HG03159 (cell line): Measurements from ENCODE around the gene CRABP1.

Experiments used
- ATAC-seq: cut with Tn5 transposase; IDR thresholded peaks from one replicate; pipeline ENCODE4 v1.9.1; 2021; ENCODE audit warnings: mild to moderate bottlenecking, moderate library complexity; ENCODE audit not compliant: unreplicated experiment

The CRABP1 gene

DNA sequence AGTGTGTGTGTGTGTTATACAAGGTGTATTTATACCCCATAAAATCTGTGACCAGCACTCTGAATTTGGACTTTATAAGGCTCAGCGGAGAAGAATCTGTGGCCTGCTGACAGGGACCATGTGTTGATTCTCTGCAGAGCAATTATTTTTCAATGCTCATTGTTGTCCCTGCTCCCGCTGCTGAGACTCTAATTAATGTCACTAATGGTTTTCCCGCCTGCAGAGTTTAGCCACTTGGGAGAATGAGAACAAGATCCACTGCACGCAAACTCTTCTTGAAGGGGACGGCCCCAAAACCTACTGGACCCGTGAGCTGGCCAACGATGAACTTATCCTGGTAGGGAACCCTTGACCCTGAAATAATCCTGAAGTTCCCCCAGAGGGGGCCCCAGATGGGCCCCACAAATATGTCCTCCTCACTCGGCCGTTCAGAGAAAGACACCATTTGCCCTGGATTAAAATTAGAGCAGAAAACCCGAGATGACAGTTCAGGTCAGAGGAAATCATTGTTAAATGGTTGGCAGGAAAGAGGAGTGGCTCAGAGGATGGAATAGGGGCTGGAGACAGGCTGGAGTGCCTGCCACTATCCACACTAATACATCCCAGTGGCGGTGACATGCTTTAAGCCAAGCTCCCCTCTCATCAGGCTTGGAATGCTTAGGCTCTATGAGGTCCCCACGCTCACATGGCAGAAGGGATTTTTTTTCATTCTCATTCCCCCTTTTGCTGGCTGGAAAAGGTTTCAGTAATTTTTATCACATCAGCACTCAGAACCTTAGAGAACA is 3.3 kb downstream of the CRABP1 start:
- ATAC-seq, result no peak

DNA sequence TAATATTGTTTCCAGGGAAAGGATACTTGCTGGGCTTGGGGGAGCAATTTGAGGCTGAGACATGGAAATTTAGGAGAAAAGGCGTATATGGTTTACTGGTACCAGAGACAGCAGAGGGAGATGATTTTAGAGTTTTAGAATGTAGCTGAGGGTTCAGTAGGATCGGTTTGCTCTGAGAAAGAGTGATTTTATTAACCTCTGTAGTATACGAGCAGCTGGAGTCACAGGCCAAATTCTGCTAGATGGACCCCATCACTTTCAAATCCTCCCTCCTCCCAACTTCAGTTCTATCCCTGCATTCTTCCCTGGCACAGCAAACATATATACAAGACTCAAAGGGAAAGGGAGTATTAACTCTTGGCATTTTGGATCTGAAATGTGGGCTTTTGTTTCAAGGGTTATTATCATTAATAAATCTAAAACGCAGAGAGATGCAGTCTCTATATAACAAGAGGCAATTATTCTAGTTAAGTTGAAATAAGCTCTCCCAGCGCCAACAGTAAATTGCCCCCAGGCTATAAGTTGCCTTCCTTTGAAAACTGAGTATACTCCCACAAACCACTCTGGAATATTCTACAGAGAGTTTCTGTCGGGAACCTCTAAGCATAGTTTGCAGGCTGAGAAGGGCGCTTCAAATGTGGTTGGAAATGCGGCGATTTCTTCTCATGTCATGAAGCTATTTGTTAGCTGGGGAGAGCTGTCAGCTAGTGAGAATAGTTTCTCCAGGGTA is 5.4 kb downstream of the CRABP1 start:
- ATAC-seq, result no peak

DNA sequence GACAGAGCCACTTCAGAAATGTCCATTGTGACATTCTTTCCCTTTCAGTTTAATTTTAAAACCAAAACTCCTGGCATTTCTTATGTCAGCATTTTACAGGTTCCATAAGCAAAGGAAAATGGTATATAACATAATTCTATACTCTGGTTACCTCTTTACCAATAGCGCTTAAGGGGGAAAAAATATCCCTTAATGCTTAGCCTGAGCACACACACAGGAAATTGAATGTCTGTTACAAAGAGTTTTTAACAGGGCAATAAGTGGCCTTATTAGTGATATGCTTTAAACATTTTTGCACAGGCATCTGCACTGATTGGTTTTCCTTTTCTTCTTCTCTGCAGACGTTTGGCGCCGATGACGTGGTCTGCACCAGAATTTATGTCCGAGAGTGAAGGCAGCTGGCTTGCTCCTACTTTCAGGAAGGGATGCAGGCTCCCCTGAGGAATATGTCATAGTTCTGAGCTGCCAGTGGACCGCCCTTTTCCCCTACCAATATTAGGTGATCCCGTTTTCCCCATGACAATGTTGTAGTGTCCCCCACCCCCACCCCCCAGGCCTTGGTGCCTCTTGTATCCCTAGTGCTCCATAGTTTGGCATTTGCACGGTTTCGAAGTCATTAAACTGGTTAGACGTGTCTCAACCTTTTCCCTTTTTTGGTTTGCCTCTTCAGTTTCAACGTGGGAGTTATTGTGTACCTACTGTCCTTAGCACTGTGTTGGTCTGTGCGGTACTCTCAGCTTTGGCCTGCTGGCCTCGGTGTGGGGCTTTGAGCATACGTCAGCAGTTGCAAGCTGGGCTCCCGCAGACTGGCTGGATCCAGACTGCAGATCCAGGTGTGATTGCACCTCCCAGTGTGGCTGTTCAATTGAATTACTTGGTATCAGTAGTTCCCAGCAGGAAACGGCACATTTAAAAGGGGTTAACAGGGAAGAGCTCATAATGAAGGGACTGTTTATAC is 7.7 kb downstream of the CRABP1 start:
- no peak for ATAC-seq

DNA sequence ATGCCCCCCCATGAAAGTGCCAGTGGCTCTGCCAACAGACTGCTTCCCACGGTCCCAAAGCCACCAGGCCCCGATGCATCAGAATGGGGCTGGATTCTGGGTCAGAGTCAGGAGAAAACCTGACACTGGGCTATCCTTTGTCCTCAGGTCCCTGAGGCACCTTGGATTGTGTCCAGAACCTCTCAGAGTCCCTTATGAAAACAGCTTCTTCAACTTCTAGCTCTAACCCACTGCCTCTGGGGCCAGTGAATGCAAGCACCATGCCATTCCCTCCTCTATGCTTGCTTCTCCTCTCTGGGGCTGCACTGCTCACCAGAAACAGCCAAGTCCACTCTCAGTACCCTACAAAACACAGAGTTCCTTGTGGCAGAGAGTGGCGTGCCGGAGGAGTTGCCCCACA is 9.9 kb downstream of the CRABP1 start:
- no peak for ATAC-seq

DNA sequence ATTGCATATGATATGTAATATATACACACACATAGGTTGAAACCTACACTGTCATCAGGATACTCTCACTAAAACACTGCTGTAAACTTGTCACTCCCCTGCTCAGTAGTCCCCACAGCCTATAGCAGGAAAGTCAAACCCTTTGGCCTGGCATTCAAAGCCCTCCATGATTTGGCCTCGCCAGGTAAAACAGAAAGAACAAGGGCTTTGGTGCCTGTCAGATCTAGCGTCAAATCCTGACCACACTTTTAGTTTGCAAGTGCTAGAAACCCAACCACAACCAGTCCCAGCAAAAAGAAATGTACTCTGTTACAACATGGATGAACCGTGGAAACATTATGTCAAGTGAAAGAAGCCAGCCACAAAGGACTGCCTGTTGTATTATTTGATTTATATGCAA is 11.4 kb downstream of the CRABP1 start:
- ATAC-seq, result no peak

DNA sequence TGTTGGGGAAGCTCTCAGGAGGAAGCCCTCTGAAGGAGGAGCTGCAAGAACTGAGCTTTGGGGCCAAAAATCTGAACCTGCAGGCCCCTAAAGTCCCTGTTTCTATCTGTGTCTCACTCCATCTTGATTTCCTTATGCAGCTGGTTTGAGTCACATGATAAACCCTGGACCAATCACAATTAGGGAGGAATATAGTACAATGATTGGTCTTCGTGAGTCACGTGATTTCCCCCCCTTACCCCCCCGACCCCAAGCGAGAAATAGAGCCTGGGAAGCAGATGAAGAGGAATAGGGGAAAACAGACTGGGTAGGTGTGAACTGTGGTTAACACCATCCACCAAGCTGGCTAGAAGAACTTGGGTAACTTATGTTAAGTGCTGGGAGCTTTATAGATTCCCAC is 12.9 kb downstream of the CRABP1 start:
- no peak for ATAC-seq

DNA sequence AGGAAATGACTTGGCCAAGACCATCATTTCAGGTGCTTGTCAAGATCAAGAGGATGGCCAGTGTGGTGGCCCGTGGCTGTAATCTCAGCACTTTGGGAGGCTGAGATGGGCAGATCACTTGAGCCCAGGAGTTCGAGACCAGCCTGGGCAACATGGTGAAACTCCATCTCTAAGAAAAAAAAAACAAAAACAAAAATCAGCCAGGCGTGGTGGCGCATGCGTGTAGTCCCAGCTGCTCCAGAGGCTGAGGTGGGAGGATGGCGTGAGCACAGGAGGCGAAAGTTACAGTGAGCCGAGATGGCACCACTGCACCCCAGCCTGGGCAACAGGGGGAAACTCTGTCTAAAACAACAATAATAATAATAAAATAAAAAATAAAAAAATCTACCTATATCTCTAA is 15.0 kb downstream of the CRABP1 start:
- ATAC-seq, result no peak

DNA sequence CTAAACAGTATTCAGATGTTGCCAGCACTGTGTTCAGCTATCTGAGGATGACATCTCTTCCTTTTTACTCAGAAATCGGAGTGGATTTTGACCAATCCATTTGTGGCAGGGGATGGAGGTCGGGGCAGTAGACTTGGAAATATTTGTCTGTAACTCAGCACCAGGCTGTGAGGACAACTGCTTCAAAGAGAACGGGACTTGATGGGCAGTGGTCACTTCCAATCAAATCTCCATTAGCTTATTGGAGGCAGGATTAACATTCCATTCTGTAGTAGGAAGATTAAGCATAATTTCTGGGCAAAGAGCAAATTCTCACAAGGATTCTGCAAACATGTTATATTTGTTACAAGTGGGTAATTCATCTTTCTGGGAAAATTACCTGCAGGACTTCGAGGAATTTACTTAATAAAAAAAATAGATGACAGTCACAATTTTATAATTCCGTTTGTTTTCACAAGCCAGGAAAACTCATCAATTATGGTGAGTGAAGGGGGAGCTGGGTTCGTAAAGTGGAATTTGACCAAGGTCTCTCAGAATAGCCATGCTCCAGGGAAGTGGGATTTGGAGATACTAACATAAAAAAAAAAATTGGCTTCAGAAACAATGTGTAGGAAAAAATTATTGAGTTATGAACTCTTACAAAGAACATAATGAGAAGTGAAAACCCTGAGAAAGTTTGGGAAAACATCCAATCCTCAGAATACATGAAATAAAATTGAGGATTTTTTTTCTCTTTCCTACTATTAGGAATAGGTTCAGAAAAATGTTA is 18.1 kb downstream of the CRABP1 start:
- ATAC-seq, result no peak

DNA sequence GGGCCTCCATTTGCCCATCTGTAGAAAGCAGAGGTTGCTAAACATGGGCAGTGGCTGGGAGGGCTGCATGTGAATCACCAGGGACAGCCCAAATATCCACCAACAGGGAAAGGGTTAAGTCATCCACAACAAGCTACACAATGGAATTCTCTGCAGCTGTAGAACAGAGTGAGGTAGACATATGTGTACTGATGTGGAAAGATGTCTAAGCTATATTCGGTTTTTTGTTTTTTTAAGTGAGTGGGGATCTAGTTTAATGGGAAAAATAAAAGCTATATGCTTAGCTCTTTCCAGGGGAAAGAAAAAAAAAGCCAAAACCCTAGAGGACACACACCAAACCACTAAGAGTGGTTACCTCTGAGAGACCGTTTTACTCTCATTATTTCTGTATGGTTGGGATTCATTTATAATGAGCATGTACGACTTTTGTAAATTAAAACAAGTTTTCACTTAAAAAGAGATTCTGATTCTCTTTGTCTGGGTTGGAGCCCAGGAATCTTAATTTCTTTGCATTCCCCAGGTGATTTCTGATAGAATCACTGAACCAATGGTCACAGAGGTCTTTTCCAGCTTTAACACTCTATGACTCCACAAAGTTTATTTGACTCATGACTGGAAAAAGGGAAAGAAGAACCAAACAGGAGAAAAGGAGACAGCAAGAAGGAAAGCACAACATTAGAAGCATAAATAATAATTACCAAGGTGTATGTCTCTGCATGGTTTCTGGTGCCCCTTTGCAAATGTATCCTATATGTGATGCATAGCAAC is 19.1 kb downstream of the CRABP1 start:
- ATAC-seq, result no peak

DNA sequence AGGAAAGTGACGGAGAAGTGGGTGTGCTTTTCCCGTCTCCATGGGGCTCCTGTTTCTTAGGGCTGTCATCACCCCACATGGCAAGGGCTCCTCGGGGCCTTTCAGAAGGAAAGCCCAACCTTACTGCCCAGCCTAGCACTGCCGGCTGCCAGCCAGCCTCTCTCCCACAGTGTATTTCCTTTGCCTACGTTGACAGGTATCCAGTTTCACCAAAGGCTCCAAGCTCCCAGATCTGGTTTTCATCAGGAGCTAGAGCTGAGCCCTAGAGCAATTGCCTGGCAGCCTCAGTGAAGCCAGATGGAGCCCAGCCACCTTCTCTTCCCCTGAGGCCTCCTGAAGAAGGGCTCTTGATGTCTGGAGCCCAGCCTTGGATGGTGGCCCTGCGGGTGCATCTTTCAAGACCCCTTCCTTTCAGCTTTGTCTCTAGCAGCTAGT is 20.2 kb downstream of the CRABP1 start:
- ATAC-seq, result no peak

DNA sequence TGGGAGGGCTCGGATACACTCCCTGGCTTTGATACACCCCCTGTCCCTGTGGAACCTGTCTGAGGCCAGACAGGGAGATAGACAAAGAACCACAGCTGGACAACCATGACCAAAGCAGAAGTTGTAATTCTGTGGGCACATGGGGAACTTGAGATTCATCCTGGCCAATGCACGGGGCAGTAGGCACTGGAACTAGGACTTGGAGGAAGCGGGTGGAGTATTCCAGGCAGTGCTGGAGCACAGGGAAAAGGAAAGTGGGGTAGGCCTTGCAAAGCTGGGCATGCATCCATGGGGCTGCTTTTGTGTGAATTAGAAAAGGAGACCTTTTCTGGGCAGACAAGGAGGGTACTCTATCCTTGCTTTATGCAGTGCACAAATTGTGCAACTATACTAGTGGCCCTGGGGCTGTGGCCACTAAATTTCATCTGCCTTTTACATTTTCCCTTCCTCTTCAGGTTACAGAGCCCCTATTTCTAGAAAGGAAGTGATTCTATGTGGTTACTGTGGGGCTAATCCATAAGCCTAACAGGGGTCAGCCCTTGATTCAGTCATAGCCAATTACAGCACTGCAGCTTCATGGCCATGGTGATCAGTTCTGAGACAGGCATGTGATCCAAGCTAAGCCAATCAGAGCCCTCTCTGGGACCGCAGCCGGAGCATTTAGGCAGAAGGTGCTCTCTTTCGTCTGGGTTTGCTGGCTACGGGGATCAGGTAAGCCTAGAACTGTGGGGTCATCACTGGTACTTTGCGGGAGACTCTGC is 21.0 kb downstream of the CRABP1 start:
- no peak for ATAC-seq

DNA sequence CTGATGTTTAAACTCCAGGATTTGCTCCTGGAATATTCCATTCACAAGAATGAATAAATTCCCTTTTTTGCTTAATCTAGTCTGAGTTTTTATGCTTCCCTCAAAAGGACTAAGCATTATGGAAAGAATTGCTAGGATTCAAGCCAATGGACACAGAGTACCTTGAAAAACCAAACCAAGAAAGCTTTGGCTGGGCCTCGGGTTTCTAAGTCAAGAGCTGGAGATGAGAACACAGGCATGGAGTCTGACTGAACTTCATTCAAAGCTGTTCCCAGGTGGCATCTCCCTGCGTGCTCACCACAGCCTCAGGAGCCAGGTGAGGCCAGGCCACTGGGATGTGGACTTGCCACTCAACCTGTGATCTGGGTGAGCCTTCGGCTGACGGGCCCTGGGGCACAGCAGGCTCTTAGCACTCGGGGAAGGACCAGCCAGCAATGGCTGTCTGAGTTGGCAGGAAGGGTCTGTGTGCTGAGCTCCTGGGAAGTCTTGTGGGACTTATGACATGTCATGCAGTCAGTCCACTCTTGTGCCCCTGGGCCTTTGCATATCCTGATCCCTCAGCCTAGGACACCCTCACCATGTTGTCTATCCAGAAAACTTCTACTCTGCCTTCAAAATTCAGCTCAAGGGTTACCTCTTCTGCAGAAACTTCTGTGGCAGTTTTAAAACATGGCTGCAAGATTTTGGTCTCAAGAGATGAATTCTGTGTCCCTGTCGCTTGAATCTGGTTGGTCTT is 21.8 kb downstream of the CRABP1 start:
- ATAC-seq, result no peak

DNA sequence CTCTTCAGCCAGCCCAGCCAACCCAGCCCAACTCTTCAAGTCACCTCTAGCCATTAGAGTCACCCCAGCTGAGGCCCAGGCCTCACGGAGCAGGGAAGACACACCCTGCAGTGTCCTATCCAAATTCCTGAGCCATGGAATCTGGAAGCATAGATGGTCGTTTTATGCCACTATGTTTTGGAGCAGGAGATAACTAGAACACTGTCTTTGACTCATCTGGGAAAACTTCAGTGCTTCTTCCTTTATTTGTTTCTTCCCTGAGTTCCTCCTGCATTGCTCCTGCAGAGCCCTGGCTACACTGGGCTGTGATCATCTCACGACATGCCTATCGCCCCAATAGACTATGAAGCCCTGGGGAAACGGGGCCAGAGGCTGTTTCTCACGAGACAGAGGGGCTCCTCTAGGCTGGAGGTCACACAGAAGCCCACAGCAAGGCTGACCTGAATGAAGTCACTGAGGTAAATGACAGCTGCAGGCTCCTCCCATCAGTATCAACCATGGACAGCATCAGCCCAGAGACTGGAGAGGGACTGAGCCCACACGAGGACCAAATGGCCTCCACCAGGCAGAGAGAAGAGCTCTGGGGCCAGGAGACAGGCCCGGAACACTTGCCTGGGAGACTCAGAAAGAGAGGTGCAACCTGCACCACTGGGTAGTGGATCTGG is 22.7 kb downstream of the CRABP1 start:
- no peak for ATAC-seq

DNA sequence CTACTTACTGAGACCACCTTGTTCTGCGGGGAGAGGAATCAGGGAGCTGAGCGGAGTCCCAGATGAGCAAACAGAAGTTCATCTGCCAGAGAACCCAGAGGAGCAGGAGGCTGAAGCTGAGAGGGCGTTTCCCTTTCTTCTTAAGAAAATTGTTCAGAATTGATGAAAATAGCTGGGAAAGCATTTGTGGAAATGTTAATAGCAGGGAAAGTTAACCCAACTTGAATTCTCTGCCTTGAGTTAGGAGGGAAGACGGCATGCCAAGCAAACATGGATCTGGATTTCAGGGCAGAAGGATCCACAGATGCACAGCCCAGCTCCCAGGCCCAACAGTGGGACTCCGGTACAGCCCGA is 23.2 kb downstream of the CRABP1 start:
- ATAC-seq, result no peak

DNA sequence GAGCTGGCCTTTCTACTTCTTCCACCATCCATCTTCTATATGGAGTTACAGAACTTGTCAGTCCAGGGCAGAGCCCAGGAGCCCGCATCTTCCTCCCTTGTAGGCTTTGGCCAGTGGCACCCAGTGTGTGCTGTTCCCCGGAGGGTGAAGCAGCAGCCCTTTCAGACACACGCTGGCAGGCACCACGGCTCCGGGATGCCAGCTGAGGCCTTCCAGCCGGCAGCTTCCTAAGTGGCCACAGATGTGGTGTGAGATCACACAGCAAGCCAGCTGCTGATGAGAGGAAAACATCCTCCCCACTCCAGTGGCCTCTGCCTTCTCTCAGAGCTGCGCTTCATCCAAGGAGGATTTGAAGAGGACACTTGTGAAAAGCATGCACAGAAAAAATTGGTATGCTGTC is 24.1 kb downstream of the CRABP1 start:
- no peak for ATAC-seq

DNA sequence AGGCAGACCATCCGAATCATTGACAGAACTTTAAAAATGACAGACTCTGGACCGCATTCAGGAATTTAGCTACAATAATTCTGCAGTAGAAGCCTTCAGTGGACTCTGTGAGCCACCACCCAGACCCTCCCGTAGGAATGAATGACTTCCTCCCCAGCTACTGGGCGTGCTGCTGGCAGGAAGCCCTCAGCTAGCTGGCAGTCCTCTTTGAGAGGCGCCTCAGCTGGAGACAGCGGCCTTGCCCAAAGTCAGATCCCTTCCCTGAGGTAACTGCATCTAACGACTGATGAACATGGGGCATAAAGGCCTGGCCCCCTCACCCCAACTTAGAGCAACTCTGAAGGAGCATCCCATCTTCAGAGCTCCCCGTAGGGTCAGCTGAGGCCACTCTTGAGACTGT is 25.8 kb downstream of the CRABP1 start:
- no peak for ATAC-seq

DNA sequence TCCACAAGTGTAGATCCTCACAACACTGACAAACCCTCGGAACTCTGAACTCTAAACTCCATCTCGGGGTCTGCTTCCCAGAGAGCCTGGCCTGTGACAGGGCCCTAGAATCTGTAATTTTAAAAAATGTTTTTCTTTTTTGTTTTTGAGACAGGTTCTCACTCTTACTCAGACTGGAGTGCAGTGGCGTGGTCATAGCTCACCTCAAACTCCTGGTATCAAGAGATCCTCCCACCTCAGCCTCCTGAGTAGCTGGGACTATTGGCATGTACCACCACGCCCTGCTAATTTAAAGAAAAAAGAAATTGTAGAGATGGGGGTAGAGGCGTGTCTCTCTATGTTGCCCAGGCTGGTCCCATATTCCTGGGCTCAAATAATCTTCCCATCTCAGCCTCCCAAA is 26.2 kb downstream of the CRABP1 start:
- no peak for ATAC-seq

DNA sequence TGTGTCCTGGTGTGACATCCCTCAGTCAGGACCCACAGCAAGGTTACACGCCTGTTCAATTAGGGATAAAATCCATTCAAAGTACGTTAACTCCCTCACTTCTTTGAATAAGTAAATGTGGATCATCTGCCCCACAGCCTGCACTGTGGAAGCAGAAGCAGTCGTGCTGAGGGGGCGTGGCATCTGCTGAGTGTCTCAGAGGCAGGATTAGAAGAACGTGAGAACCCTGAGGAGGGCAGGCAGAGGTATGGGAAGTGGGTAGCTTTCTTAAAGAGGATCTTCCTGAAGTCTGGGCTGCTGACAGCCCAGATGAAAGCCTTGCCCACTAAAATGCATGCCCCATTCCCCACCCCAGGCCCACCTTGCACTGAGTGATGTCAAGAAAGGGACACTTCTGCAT is 28.5 kb downstream of the CRABP1 start:
- no peak for ATAC-seq
